Heart left ventricle (tissue), 16 donors: Measurements from ENCODE around the gene TSPAN15. TPM values are rescaled to one million over a fixed set of nuclear protein-coding genes. Genes with fewer than 3 reads are reported as not detected.

Experiments
- ATAC-seq, 4 donors: fragments of 200-7000 bp; cut with Tn5 transposase; one replicate each; pipeline ENCODE4 v1.9.1; 2020 to 2022; ENCODE audit warnings: moderate library complexity in 4 of 4, mild to moderate bottlenecking in 3 of 4, moderate number of reproducible peaks in 1 of 4
- DNase-seq, 5 donors: peaks; one replicate each; pipeline ENCODE4 v3.0.0-alpha.2; 2020
- H3K27ac ChIP-seq, 12 donors: fragments of 200-600 bp; sonication (generic) in 4 of 12; one replicate each; pipeline versions ENCODE4 v1.5.0 to v1.8.0; 2016 to 2022; ENCODE audit warnings: mild to moderate bottlenecking in 2 of 12
- H3K27me3 ChIP-seq, 9 donors: fragments of 200-600 bp; sonication (generic) in 2 of 9; one replicate each; pipeline versions ENCODE4 v1.5.1 to v1.8.0; 2016 to 2022; ENCODE audit warnings: mild to moderate bottlenecking in 3 of 9
- H3K36me3 ChIP-seq, 9 donors: fragments of 200-600 bp; sonication (generic) in 2 of 9; one replicate each; pipeline versions ENCODE4 v1.5.0 to v1.8.0; 2018 to 2022; ENCODE audit warnings: mild to moderate bottlenecking in 2 of 9
- H3K4me1 ChIP-seq, 12 donors: fragments of 200-600 bp; sonication (generic) in 4 of 12; one replicate each; pipeline versions ENCODE4 v1.5.0 to v1.8.0; 2016 to 2022; ENCODE audit warnings: mild to moderate bottlenecking in 3 of 12
- H3K4me3 ChIP-seq, 12 donors: fragments of 200-600 bp; sonication (generic) in 4 of 12; one replicate each; pipeline versions ENCODE4 v1.5.0 to v1.8.0; 2017 to 2022; ENCODE audit warnings: mild to moderate bottlenecking in 9 of 12, moderate library complexity in 4 of 12
- H3K9me3 ChIP-seq, 12 donors: fragments of 200-600 bp; sonication (generic) in 4 of 12; one replicate each; pipeline versions ENCODE4 v1.5.0 to v1.8.0; 2016 to 2022; ENCODE audit warnings: mild to moderate bottlenecking in 1 of 12
- POLR2A ChIP-seq, 2 donors: fragments of 450-650 bp; IDR thresholded peaks; one replicate each; pipeline ENCODE4 v1.6.1; 2017; ENCODE audit warnings: antibody characterized with exemption in 2 of 2, mild to moderate bottlenecking in 2 of 2, moderate library complexity in 2 of 2
- WGBS, 4 donors: extraction: QIAGEN DNeasy Blood & Tissue Kit in 2 of 4; methylation state at CpG; one replicate each; pipeline versions ENCODE4 v1.1.5 to v1.1.7; 2013 to 2018; 5-methylcytosine and 5-hydroxymethylcytosine counted together
- intact Hi-C, 10 donors: fragments of 100-400 bp; cut with DNase I; formaldehyde crosslinking; loops; one replicate each; pipeline versions ENCODE4 v1.11.1 to v1.14.2; 2022
- polyA plus RNA-seq, 2 donors: library from polyadenylated mRNA; stranded (reverse); fragments of 200-250 nt; gene quantifications; one replicate each; pipeline ENCODE4 v1.2.3, GENCODE V29; 2013
- total RNA-seq, 9 donors: library from RNA; depleted of rRNA in 2 of 9; stranded (reverse); fragments of >200 nt in 2 of 9; fragmentation: NEBNext Ultra II Directional in 3 of 9; extraction: Animal tissue kit (Norgen Biotek cat#: 25700) in 3 of 9; gene quantifications; one replicate each; pipeline versions ENCODE4 v1.1.0 to v1.2.4, GENCODE V29; 2016 to 2023
- TF ChIP-seq, protein P1 (sequence below), 12 donors: fragments of 200-600 bp; sonication (generic) in 4 of 12; IDR thresholded peaks; one replicate each; pipeline versions ENCODE4 v1.5.0 to v1.8.0; 2018 to 2022; ENCODE audit warnings: antibody characterized with exemption in 12 of 12, mild to moderate bottlenecking in 5 of 12
- donor health status: ischemic (EF 13 %, LVEDD 7.1; RV severe dilation, severe dysfunction).
- donor health status: healthy with polysubstance abuse.
- donor health status: DM: no; HTN: yes; CAD: no.
- donor health status: DM: no; HTN: no; CAD: no.
- donor health status: ischemic (EF 25% LVEDD 6.9; RV normal size, moderate dysfunction).
- donor health status: ischemic (EF 25% LVEDD 5.7; RV mildly dilated, moderate dysfunction).
- donor health status: healthy.
- donor health status: DM: yes; HTN: yes; CAD: no.
- donor health status: ischemic (EF 35%, LVEDD 5.7; RV mildly dilated, moderate dysfunction).
- donor health status: nonischemic (EF 11% LVEDD 7.7; RV severe dilation, severe dysfunction).
- donor health status: DM: yes; HTN: yes; CAD: no.
- donor health status: PGD.
- donor health status: ischemic (EF 29% LVEDD 5.4; RV normal size, mild dysfunction).
- donor health status: nonischemic (EF 23%, LVEDD 6.1; RV moderate dilation, normal function).

TSPAN15 gene
- total and polyA plus RNA-seq, 11 donors = 4.5 to 20.2 (median 11.1) TPM

- no peak for TF ChIP-seq POLR2A (IDR thresholded peaks at IDR 0.05)
- TF ChIP-seq, protein P1, sequence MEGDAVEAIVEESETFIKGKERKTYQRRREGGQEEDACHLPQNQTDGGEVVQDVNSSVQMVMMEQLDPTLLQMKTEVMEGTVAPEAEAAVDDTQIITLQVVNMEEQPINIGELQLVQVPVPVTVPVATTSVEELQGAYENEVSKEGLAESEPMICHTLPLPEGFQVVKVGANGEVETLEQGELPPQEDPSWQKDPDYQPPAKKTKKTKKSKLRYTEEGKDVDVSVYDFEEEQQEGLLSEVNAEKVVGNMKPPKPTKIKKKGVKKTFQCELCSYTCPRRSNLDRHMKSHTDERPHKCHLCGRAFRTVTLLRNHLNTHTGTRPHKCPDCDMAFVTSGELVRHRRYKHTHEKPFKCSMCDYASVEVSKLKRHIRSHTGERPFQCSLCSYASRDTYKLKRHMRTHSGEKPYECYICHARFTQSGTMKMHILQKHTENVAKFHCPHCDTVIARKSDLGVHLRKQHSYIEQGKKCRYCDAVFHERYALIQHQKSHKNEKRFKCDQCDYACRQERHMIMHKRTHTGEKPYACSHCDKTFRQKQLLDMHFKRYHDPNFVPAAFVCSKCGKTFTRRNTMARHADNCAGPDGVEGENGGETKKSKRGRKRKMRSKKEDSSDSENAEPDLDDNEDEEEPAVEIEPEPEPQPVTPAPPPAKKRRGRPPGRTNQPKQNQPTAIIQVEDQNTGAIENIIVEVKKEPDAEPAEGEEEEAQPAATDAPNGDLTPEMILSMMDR (IDR thresholded peaks at IDR 0.05) = no peak
- no peaks in the 10 kb centered on the region for H3K36me3 ChIP-seq
- H3K4me1 ChIP-seq = peaks cover 5 to 92% (median 68%) of the 10 kb centered on the region in 12 donors
- ATAC-seq = no peak
- no peaks in the 10 kb centered on the region for H3K9me3 ChIP-seq
- DNase-seq = no peak
- intact Hi-C loops = no loop called here
- H3K27ac ChIP-seq = peak overlapping the region; percentile 54 to 92 (median 68)
- WGBS, 4 donors = 81 to 91% (median 83%) methylated on average over 9 of the region's 9 CpGs
- H3K27me3 ChIP-seq = no peaks in the 10 kb centered on the region
- no peak overlapping the region for H3K4me3 ChIP-seq
Measured at GRCh38 chr10:69465457-69466157, 14.3 kb downstream of the TSPAN15 start.

GRCh38 chr10:69466158-69466490 is 14.9 kb downstream of the TSPAN15 start:
- TF ChIP-seq, protein P1 (IDR thresholded peaks at IDR 0.05) = no peak
- no peak for TF ChIP-seq POLR2A (IDR thresholded peaks at IDR 0.05)
- 30 to 72% (median 51%) methylated on average over 5 of the region's 5 CpGs for WGBS, 4 donors
- H3K4me1 ChIP-seq = peaks cover 5 to 88% (median 63%) of the 10 kb centered on the region in 12 donors

DNA sequence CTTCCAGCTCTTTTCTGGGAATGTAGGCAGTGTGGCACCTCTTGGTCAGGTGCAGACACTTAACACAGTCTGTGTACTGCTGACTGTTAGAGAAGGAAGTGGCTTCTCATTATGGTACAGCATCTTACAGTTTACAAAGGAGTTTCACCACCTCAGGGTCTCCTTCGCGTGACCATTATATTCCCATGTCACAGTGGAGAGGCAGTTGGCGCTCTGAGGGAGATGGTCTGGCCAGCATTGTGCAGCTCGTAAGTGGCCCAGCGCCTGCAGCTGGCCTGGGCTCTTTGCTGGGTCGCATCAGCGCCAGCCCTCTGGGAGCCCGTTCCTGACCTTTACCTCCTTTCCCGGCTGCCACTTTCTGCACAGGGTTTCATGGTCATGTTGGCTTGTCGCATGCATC is 15.4 kb downstream of the TSPAN15 start:
- intact Hi-C loops = no loop called here
- Histone ChIP-seq H3K36me3 (no peaks in the 10 kb centered on the region), H3K4me3 (no peak overlapping the region), H3K27ac (peak overlapping the region in 10 of 12 donors; percentile 3 to 92 (median 66)), H3K4me1 (peaks cover 5 to 82% (median 58%) of the 10 kb centered on the region in 12 donors), H3K9me3 (no peaks in the 10 kb centered on the region), H3K27me3 (no peaks in the 10 kb centered on the region)
- ATAC-seq (no peak), DNase-seq (no peak)
- TF ChIP-seq, protein P1 (IDR thresholded peaks at IDR 0.05) = no peak
- no peak for TF ChIP-seq POLR2A (IDR thresholded peaks at IDR 0.05)
- WGBS, 4 donors = 60 to 76% (median 66%) methylated on average over 10 of the region's 10 CpGs

More at GRCh38 chr10:69466158-69466490, 14.9 kb downstream of the TSPAN15 start:
- ATAC-seq (no peak), DNase-seq (no peak)
- no peak overlapping the region for H3K4me3 ChIP-seq
- H3K9me3 ChIP-seq = no peaks in the 10 kb centered on the region
- H3K27me3 ChIP-seq = no peaks in the 10 kb centered on the region
- no peaks in the 10 kb centered on the region for H3K36me3 ChIP-seq
- intact Hi-C loops = no loop called here
- peak overlapping the region in 9 of 12 donors; percentile 54 to 92 (median 71) for H3K27ac ChIP-seq

DNA sequence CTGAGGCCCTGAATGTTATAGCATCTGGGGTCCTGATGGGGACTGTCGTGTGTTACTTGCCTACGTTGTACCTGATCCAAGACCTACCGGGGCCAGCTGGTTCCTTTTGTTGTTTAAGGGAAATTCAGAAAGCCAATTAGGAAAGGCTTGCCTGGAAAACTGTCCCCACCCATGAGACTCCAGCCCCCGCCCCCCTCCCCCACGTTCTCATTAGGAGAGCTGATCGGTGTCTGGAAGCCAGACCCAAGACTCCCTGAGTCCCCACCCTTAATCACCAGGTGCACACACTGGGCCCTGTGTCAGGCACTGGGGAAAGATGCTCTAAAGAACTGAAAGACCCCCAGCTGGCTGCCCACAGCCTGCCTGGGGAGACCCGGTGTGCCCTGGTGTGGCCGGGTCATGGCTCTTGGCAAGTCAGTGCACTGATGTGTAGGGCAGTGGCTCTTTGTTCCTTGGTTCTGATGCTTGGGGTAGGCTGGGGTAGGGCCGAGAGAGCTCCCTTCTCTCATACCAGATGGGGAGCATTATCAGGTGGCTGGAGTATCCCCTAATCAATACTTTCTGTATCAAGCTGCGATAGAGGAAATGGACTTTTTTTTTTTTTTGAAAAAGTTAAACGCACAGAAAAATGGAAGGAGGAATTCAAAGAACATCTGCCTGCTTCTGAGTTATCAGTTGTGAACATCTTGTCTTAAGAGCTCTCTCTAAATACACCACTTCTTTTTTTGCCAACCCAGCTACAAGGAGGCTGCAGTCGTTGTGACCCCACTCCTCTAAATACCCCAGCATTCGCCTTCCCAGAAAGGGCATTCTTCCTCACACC is 16.9 kb downstream of the TSPAN15 start:
- H3K27ac ChIP-seq = peak overlapping the region; percentile 20 to 92 (median 80)
- no peaks in the 10 kb centered on the region for H3K27me3 ChIP-seq
- TF ChIP-seq, protein P1 (IDR thresholded peaks at IDR 0.05) = no peak
- TF ChIP-seq POLR2A (IDR thresholded peaks at IDR 0.05) = no peak
- peak; percentile 30 to 71 (median 40) for ATAC-seq
- peaks cover 7 to 85% (median 58%) of the 10 kb centered on the region in 12 donors for H3K4me1 ChIP-seq
- peak in 1 of 5 donors; percentile 44 for DNase-seq
- intact Hi-C loops = no loop called here
- no peak overlapping the region for H3K4me3 ChIP-seq
- no peaks in the 10 kb centered on the region for H3K9me3 ChIP-seq
- 43 to 60% (median 50%) methylated on average over 12 to 13 of the region's 13 CpGs for WGBS, 4 donors
- no peaks in the 10 kb centered on the region for H3K36me3 ChIP-seq
